Fibroblast of peridontal ligament (primary cell): ENCODE measurements around the gene LY86.
"Not testable (repeated sequence)": the region's sequence is repeated elsewhere in the genome, so short reads cannot be mapped to it uniquely, and the experiment has no call there.

ENCODE experiments used
- DNase-seq: peaks from one replicate; pipeline ENCODE4 v3.0.0-alpha.2; 2010; ENCODE audit errors: extremely low read depth

Gene LY86

GRCh38 chr6:6596529-6597328 lies 8.2 kb downstream of the LY86 start:
- no peak for DNase-seq

GRCh38 chr6:6597682-6598081 lies 9.2 kb downstream of the LY86 start:
- no peak for DNase-seq

DNA sequence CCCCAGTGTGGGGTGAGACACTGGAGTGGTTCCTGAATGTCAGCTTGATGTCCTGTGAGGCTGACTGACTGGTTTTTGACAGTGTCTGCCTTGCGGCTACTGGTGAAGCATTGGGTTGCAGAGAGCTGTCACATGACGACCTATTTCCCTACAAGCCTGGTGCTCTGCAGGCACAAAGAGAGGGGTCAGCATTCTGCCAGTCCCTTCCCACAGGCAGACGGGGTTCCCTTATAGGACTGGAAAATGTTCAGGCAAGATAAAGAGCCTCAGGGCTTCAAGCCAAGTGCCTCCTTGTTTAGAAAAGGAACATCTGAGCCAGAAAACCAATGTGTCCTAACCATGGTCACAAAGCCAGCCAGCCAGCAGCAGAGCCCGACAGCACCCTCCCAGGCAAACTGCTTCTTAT lies 11.0 kb downstream of the LY86 start:
- DNase-seq = no peak

- no peak for DNase-seq
These were observed 12.4 kb downstream of the LY86 start for GRCh38 chr6:6600875-6601274.

- no peak for DNase-seq
These were observed 13.7 kb downstream of the LY86 start for GRCh38 chr6:6602262-6602661.

DNA sequence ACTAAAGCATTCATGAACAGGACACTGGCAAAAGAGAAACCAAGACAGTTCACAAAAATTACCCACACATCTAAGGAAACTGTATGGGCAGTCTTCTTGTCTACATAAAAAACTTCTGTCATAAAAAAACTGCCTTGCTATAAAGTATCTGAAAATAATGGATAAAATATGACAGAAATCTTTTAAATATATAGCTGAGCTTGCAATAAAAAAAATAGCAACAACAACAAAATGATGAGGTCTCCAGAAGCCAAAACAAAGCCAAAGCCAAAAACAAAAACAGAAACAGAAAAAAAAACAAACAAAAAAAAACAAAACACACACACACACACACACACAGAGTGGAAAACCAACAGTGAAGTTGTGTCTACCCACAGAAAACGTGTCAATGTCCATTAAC lies 14.8 kb downstream of the LY86 start:
- no peak for DNase-seq

DNA sequence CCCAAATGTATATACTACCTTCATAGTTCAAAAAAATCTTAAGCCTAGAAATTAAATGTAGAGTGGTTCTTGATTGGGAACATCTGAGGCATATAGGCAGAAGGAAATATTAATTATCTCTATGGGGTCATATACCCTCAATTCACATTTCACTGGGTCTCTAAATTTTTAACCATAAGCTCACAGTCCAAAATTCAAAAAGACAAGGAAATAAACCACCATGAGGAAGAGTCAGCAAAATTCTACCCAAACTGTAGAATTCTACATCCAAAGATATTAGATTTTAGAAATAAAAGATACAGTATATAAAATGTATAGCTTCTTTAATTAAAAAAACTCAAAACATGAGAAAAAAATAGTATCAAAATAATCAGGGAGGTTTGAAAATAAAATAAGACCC lies 15.5 kb downstream of the LY86 start:
- DNase-seq = no peak

GRCh38 chr6:6604566-6604965 lies 16.0 kb downstream of the LY86 start:
- no peak for DNase-seq

GRCh38 chr6:6605873-6606272 lies 17.4 kb downstream of the LY86 start:
- no peak for DNase-seq

GRCh38 chr6:6606391-6607030 lies 18.0 kb downstream of the LY86 start:
- DNase-seq = not testable (repeated sequence)

- no peak for DNase-seq
These were observed 20.9 kb downstream of the LY86 start for GRCh38 chr6:6609450-6609849.

- no peak for DNase-seq
These were observed 21.6 kb downstream of the LY86 start for GRCh38 chr6:6610031-6610591.

DNA sequence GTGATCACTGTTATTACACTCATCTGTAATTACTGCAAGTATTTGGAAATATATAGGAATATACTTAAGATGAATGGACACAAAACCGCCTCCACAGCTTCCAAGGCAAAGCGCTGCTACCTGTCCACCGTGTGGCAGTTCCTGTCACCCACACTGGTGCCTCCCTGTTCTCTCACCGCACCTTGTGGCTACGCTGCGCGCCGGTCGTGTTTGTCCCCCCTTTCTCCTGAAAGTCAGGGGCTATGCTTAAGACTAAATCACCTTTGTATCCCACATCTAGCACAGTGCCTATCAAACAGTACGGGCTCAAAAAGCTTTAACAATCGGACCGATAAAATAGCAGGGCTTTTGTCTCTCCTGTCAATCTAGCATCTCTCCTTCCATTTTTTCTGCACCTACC lies 23.0 kb downstream of the LY86 start:
- DNase-seq = no peak

DNA sequence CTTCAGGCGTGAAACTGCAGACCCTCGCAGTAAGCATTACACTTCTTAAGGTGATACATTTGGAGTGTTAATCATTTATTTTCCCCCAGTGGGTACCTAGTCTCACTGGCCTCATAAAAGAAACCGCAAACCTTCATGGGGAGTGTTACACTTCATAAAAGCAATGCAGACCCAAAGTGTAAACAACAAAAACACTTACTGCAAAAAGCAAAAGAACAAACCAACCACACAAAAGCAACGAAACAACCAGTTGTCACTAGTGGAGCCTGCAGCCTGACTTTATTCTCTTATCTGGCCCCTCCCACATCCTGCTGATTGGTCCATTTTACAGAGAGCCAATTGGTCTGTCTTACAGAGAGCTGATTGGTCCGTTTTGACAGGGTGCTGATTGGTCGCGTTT lies 23.8 kb downstream of the LY86 start:
- no peak for DNase-seq

GRCh38 chr6:6613103-6613718 lies 24.7 kb downstream of the LY86 start:
- DNase-seq = not testable (repeated sequence)

DNA sequence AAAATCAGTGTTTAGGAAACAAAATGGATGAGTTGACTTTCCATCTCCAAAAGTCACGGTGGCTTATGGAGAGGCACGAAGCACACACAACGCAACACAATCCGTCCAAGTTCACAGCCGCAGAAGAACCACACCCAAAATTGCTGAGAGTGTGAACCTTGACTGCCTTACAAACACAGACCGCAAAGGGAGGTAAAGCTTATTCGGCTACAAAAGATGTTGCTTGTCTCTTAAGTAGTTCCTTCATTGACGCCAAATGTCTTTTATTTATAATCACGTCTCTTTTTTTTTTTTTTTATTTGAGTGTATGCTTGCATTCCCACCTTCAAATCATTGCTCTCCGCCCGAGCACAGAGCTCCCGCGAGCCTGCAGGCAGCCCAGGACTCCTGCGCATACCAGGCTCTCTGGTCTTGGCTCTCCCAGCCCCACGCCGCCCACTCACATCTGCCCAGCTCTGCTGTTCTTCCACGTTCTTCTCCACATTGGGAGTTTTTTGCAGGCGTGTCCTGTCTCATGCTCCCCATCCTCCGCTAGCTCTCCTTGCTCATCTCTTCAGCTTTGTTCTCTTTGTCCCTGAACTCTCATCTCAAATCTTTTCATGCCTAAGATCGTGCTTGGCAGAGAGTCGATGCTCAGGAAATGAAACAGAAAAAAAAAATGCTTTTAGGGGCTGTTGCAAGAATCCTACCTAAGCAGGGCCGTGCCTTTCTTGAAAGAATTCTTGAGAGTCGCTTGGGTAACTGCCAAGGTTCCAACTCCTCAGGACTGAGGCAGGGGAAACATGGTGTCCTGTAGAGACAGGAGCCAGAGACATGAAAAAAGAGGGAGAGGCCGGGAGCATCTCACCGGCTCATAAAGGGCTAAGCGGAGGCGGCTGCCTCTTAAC lies 25.8 kb downstream of the LY86 start:
- DNase-seq = no peak

DNA sequence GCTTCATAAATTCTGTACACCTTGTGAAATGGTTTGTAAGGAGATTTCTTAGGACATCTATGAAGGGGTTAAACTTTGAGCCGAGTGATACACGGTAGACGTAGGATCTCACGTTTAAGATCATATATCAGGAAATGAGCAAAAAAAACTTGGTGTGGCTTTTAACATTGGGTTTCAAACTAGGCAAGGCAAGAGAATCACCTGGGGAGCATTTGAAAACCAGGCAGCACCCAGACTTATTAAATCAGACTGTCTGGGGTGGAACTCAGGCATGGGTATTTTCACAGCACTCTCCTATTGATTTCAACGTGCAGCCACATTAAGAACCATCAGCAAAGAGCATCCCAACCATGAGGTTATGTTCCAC lies 26.4 kb downstream of the LY86 start:
- no peak for DNase-seq

- no peak for DNase-seq
These were observed 28.1 kb downstream of the LY86 start for GRCh38 chr6:6616656-6617055.

DNA sequence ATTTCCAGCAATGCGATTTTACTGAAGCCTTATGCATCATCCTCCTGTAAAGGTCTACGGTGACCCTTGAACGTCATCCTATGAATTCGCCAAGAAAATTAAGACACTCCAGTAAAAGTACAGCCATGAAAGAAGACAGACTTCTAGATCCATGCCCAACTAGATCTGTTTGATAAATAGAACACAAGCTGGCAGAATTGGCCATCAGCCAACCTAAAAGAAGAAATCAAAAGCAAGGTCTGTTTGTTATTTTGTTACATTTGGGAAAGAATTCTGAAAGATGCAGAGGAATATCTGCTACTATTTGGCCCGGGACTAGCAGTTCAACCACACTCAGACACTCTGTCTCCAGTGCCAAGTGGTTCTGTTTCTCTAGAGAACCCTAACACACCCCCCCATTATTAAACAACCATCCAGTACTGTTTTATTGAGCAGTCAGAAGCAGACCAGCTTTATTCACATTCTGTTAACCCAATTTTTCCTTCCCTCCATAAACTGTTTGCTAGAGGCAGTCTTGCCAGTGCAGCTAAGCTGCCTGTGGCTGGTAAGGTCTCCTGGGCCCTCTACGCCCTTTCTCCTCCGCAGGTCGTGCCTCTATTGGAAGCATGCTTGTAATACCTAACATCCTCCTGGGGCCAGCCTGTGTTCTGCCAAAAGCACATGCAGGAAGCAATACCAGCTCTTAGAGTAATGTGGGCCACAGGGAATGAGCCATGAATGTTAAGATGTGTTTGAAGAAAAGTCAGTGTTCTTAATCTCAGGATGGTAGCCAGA lies 30.7 kb downstream of the LY86 start:
- no peak for DNase-seq

GRCh38 chr6:6620766-6621425 lies 32.4 kb downstream of the LY86 start:
- DNase-seq = no peak

- DNase-seq = no peak
These were observed 34.0 kb downstream of the LY86 start for GRCh38 chr6:6622501-6622900.
